GM12878 (cell line): ENCODE measurements around the gene DOCK2. TPM values are rescaled to one million over a fixed set of nuclear protein-coding genes. Genes with fewer than 3 reads are reported as not detected.

Experiments
- ATAC-seq: fragments of 200-7000 bp; cut with Tn5 transposase; 3 replicates; pipeline ENCODE4 v1.9.1; 2020; ENCODE audit warnings: mild to moderate bottlenecking, moderate library complexity
- BruUV-seq: library from RNA; stranded (reverse); fragments of 400-500 nt; replicated peaks from 2 replicates; lab custom pipeline; 2021; lab: Mats Ljungman, UMichigan
- CTCF ChIA-PET: fragments of 300-600 bp; sonication (Branson Sonifier 250); formaldehyde crosslinking; extraction: SDS; loops from one replicate; lab custom pipeline; 2021; ENCODE audit warnings: inconsistent platforms; lab: Yijun Ruan, JAX
- POLR2A ChIA-PET: fragments of 350-600 bp; formaldehyde crosslinking; extraction: SDS; loops from one replicate; lab custom pipeline; 2021; ENCODE audit warnings: inconsistent platforms; lab: Charles Lee
- RAD21 ChIA-PET: fragments of 300-600 bp; sonication (Branson Sonifier 250); formaldehyde crosslinking; loops from one replicate; lab custom pipeline; 2023; ENCODE audit warnings: antibody characterized with exemption; ENCODE audit not compliant: unreplicated experiment; lab: Charles Lee
- SMC1A ChIA-PET: fragments of 300-600 bp; sonication (Branson Sonifier 250); formaldehyde crosslinking; loops from one replicate; lab custom pipeline; 2023; ENCODE audit not compliant: unreplicated experiment, uncharacterized antibody; lab: Charles Lee
- DNase-seq: peaks from one replicate; pipeline ENCODE4 v3.0.0-alpha.2; 2011; ENCODE audit warnings: low read depth, low spot score
- FAIRE-seq: peaks from 3 replicates; lab custom pipeline; 2011; peaks lifted over from hg19 to GRCh38; lab: Jason Lieb, UNC
- H2AFZ ChIP-seq: 2 replicates; pipeline ENCODE4 v1.6.0; 2011; ENCODE audit warnings: low read depth, low read length, control low read depth; ENCODE audit not compliant: control insufficient read depth
- H3K27ac ChIP-seq: 2 replicates; pipeline ENCODE4 v1.5.1; 2011; ENCODE audit warnings: control low read depth; ENCODE audit not compliant: control insufficient read depth, insufficient read depth
- H3K27me3 ChIP-seq, 2 experiments: replicated peaks in 1 of 2; 2 replicates each; pipeline versions ENCODE4 v1.6.0 to v1.6.1; 2011; ENCODE audit warnings: low read length in 1 of 2; ENCODE audit not compliant: control insufficient read depth in 2 of 2, insufficient read depth in 2 of 2
- H3K36me3 ChIP-seq, 2 experiments: 2 replicates each; pipeline ENCODE4 v1.5.1; 2011; ENCODE audit warnings: low read length in 1 of 2; ENCODE audit not compliant: control insufficient read depth in 2 of 2, insufficient read depth in 2 of 2
- H3K4me1 ChIP-seq: 2 replicates; pipeline ENCODE4 v1.6.1; 2011; ENCODE audit warnings: mild to moderate bottlenecking, low read length, moderate library complexity, mixed read lengths; ENCODE audit not compliant: control insufficient read depth, insufficient read depth
- H3K4me2 ChIP-seq: 2 replicates; pipeline ENCODE4 v1.6.0; 2011; ENCODE audit warnings: control low read depth; ENCODE audit not compliant: control insufficient read depth, insufficient read depth
- H3K4me3 ChIP-seq: fragments of 200-600 bp; sonication (generic); 2 replicates; pipeline ENCODE4 v1.5.1; 2016
- H3K79me2 ChIP-seq: 2 replicates; pipeline ENCODE4 v1.6.0; 2011; ENCODE audit warnings: low read length; ENCODE audit not compliant: control insufficient read depth, insufficient read depth
- H3K9ac ChIP-seq: 2 replicates; pipeline ENCODE4 v1.8.0; 2011; ENCODE audit warnings: low read length, control low read depth, mixed read lengths; ENCODE audit not compliant: control insufficient read depth, insufficient read depth
- H3K9me3 ChIP-seq: replicated peaks from 3 replicates; pipeline ENCODE4 v1.5.1; 2011; ENCODE audit warnings: mild to moderate bottlenecking, low read length; ENCODE audit not compliant: control insufficient read depth, insufficient read depth
- H4K20me1 ChIP-seq: 2 replicates; pipeline ENCODE4 v1.6.0; 2011; ENCODE audit not compliant: control insufficient read depth, insufficient read depth
- BCL3 ChIP-seq: IDR thresholded peaks from 2 replicates; pipeline ENCODE4 v1.6.1; 2011; ENCODE audit warnings: borderline replicate concordance, low read depth, mild to moderate bottlenecking, moderate library complexity, low read length; ENCODE audit not compliant: insufficient read depth, poor library complexity, severe bottlenecking
- FOS ChIP-seq: IDR thresholded peaks from 3 replicates; pipeline ENCODE4 v1.6.1; 2011; ENCODE audit warnings: borderline replicate concordance; ENCODE audit not compliant: insufficient read length; ENCODE audit errors: extremely low read depth
- IRF4 ChIP-seq: IDR thresholded peaks from 2 replicates; pipeline ENCODE4 v1.6.1; 2011; ENCODE audit warnings: low read depth, low read length
- KAT2A ChIP-seq: conservative IDR thresholded peaks from 2 replicates; pipeline ENCODE4 v1.6.1; 2011; ENCODE audit warnings: low read depth, low read length; ENCODE audit not compliant: control insufficient read depth
- LARP7 ChIP-seq: fragments of 450-650 bp; IDR thresholded peaks from 2 replicates; pipeline ENCODE4 v1.6.1; 2017; ENCODE audit warnings: mild to moderate bottlenecking
- NR2C1 ChIP-seq: fragments of 450-650 bp; IDR thresholded peaks from 2 replicates; pipeline ENCODE4 v1.6.1; 2017; ENCODE audit warnings: antibody characterized with exemption, mild to moderate bottlenecking, moderate library complexity
- POLR2A ChIP-seq: IDR thresholded peaks from 2 replicates; pipeline ENCODE4 v1.6.1; 2011; ENCODE audit warnings: low read depth, mild to moderate bottlenecking, low read length
- POU2F2 ChIP-seq: IDR thresholded peaks from 3 replicates; pipeline ENCODE4 v1.6.1; 2011; ENCODE audit warnings: low read depth, mild to moderate bottlenecking, low read length, borderline replicate concordance
- SREBF1 ChIP-seq: IDR thresholded peaks from 2 replicates; pipeline ENCODE4 v1.6.1; 2012; ENCODE audit warnings: mild to moderate bottlenecking, low read length
- YY1 ChIP-seq: IDR thresholded peaks from 2 replicates; pipeline ENCODE4 v1.6.1; 2011; ENCODE audit warnings: low read depth, mild to moderate bottlenecking, low read length
- ZNF384 ChIP-seq: IDR thresholded peaks from 2 replicates; pipeline ENCODE4 v1.6.1; 2012; ENCODE audit warnings: low read depth, mild to moderate bottlenecking, low read length, improper control_type of control experiment, borderline replicate concordance
- WGBS: methylation state at CpG from one replicate; pipeline ENCODE4 v1.1.6; 2016; ENCODE audit warnings: low lambda C conversion rate; ENCODE audit not compliant: insufficient replicate concordance, insufficient coverage; ENCODE audit errors: missing lambda C conversion rate; 5-methylcytosine and 5-hydroxymethylcytosine counted together
- in situ Hi-C: fragments of 300-500 bp; cut with MboI; formaldehyde crosslinking; loops from 9 replicates; pipeline ENCODE4 v1.14.3; 2018; ENCODE audit warnings: mixed read lengths
- intact Hi-C: fragments of 100-400 bp; cut with micrococcal nuclease; formaldehyde crosslinking; loops from one replicate; pipeline ENCODE4 v1.14.2; 2022; ENCODE audit not compliant: unreplicated experiment
- polyA plus RNA-seq, 11 experiments: library from polyadenylated mRNA; depleted of rRNA in 4 of 11; unstranded in 6 of 11; stranded (reverse) in 5 of 11; fragments of >200 nt; fragmentation: Nextera tagmentation in 4 of 11; fragmentation: Illumina TruSeq in 1 of 11; extraction: Ambion mirVana in 4 of 11; extraction: Trizol in 1 of 11; gene quantifications; 1 replicate in 1 of 11; 2 replicates in 10 of 11; pipeline versions ENCODE4 v1.2.1 to v1.2.3, GENCODE V29; 2011 to 2016; ENCODE audit warnings: inconsistent platforms in 2 of 11, missing spikeins in 2 of 11, low read depth in 1 of 11
- total RNA-seq, 4 experiments: library from RNA; depleted of rRNA in 3 of 4; stranded (reverse); fragments of >200 nt in 3 of 4; fragmentation: Illumina TruSeq in 1 of 4; extraction: Trizol in 1 of 4; gene quantifications; 2 replicates each; pipeline versions ENCODE4 v1.2.1 to v1.2.3, GENCODE V29; 2013 to 2021
- TF ChIP-seq, protein P1 (sequence below): fragments of 450-650 bp; IDR thresholded peaks from 2 replicates; pipeline ENCODE4 v1.6.1; 2017; ENCODE audit warnings: mild to moderate bottlenecking

The DOCK2 gene
- total and polyA plus RNA-seq, 10 of the 15 experiments (the other 5 are each of a cell fraction or from before 2014, with no cell fraction given): 34.2 to 192 (median 118) TPM

DNA sequence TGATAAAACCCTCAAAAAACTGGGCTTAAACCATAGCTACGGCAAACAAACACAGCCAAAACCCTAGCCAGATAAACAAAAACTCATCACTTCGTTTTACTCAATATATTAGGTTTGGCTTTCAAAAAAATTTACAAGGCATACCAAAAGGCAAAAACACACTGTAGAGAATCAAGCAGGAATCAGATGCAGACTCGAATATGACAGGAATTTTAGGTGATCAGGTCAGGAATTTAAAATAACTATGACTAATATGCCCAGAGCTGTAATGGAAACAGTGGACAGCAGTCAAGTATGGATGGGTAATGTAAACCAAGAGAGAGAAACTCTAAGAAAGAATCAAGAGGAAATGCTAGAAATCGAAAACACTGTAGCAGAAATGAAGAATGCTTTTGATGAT, 26.5 kb upstream of the DOCK2 start:
- no peak overlapping the region for H3K4me2 ChIP-seq
- ChIA-PET SMC1A (interaction anchor here (1.1 kb wide), 1 partner anchor 46 kb away, joined by 3 read pairs; no protein-coding TSS in a partner anchor), RAD21 (interaction anchor here (0.7 kb wide), 1 partner anchor 26 kb away, joined by 4 read pairs; no protein-coding TSS in a partner anchor), CTCF (interaction anchor here (0.6 kb wide), 1 partner anchor 61 kb away, joined by 3 read pairs; no protein-coding TSS in a partner anchor), POLR2A (interaction anchor here (0.6 kb wide), 2 partner anchors 27 to 196 kb away, joined by 3 read pairs; no protein-coding TSS in a partner anchor)
- no peak overlapping the region for H3K9ac ChIP-seq
- no peaks in the 10 kb centered on the region for H3K36me3 ChIP-seq
- 54% methylated on average over 4 of the region's 4 CpGs for WGBS
- BruUV-seq: no TSS peak
- FAIRE-seq (no peak), DNase-seq (no peak), ATAC-seq (no peak)
- H2AFZ ChIP-seq: no peak overlapping the region
- intact Hi-C loops (no loop called here), in situ Hi-C loops (no loop called here)
- H3K79me2 ChIP-seq: no peaks in the 10 kb centered on the region
- no peaks in the 10 kb centered on the region for H3K27me3 ChIP-seq
- peaks cover 6% of the 10 kb centered on the region for H3K4me1 ChIP-seq
- no peak for TF ChIP-seq NR2C1
- TF ChIP-seq FOS: no peak
- TF ChIP-seq, protein P1, sequence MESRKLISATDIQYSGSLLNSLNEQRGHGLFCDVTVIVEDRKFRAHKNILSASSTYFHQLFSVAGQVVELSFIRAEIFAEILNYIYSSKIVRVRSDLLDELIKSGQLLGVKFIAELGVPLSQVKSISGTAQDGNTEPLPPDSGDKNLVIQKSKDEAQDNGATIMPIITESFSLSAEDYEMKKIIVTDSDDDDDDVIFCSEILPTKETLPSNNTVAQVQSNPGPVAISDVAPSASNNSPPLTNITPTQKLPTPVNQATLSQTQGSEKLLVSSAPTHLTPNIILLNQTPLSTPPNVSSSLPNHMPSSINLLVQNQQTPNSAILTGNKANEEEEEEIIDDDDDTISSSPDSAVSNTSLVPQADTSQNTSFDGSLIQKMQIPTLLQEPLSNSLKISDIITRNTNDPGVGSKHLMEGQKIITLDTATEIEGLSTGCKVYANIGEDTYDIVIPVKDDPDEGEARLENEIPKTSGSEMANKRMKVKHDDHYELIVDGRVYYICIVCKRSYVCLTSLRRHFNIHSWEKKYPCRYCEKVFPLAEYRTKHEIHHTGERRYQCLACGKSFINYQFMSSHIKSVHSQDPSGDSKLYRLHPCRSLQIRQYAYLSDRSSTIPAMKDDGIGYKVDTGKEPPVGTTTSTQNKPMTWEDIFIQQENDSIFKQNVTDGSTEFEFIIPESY: no peak
- no peak for TF ChIP-seq POU2F2
- TF ChIP-seq LARP7: no peak
- TF ChIP-seq YY1: no peak
- TF ChIP-seq POLR2A: no peak
- no peak for TF ChIP-seq ZNF384
- no peak for TF ChIP-seq KAT2A
- TF ChIP-seq BCL3: no peak
- TF ChIP-seq SREBF1: no peak
- TF ChIP-seq IRF4: no peak
- no peak overlapping the region for H3K4me3 ChIP-seq
- H3K27ac ChIP-seq: no peak overlapping the region
- no peaks in the 10 kb centered on the region for H3K9me3 ChIP-seq
- H4K20me1 ChIP-seq: no peaks in the 10 kb centered on the region
